ENCODE data around the gene CFB.

GRCh38 chr6:31971993-31972708 lies 26.3 kb downstream of the CFB start, which contains the start of gene DXO:
- TF ChIP-seq, protein P1, sequence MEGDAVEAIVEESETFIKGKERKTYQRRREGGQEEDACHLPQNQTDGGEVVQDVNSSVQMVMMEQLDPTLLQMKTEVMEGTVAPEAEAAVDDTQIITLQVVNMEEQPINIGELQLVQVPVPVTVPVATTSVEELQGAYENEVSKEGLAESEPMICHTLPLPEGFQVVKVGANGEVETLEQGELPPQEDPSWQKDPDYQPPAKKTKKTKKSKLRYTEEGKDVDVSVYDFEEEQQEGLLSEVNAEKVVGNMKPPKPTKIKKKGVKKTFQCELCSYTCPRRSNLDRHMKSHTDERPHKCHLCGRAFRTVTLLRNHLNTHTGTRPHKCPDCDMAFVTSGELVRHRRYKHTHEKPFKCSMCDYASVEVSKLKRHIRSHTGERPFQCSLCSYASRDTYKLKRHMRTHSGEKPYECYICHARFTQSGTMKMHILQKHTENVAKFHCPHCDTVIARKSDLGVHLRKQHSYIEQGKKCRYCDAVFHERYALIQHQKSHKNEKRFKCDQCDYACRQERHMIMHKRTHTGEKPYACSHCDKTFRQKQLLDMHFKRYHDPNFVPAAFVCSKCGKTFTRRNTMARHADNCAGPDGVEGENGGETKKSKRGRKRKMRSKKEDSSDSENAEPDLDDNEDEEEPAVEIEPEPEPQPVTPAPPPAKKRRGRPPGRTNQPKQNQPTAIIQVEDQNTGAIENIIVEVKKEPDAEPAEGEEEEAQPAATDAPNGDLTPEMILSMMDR (IDR thresholded peaks at IDR 0.05; ENCODE audit: insufficient read depth, low read length) = no peak
- TF ChIP-seq, protein P2, sequence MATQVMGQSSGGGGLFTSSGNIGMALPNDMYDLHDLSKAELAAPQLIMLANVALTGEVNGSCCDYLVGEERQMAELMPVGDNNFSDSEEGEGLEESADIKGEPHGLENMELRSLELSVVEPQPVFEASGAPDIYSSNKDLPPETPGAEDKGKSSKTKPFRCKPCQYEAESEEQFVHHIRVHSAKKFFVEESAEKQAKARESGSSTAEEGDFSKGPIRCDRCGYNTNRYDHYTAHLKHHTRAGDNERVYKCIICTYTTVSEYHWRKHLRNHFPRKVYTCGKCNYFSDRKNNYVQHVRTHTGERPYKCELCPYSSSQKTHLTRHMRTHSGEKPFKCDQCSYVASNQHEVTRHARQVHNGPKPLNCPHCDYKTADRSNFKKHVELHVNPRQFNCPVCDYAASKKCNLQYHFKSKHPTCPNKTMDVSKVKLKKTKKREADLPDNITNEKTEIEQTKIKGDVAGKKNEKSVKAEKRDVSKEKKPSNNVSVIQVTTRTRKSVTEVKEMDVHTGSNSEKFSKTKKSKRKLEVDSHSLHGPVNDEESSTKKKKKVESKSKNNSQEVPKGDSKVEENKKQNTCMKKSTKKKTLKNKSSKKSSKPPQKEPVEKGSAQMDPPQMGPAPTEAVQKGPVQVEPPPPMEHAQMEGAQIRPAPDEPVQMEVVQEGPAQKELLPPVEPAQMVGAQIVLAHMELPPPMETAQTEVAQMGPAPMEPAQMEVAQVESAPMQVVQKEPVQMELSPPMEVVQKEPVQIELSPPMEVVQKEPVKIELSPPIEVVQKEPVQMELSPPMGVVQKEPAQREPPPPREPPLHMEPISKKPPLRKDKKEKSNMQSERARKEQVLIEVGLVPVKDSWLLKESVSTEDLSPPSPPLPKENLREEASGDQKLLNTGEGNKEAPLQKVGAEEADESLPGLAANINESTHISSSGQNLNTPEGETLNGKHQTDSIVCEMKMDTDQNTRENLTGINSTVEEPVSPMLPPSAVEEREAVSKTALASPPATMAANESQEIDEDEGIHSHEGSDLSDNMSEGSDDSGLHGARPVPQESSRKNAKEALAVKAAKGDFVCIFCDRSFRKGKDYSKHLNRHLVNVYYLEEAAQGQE (IDR thresholded peaks at IDR 0.05; ENCODE audit: insufficient replicate concordance, low read depth) = no peak

All from HL-60 (cell line).